GM12892 (cell line): ENCODE measurements around the gene RASA4B.
A peak's percentile ranks its signal among the peaks of the same experiment; 100 is the strongest.
"Not testable (repeated sequence)": the region's sequence is repeated elsewhere in the genome, so short reads cannot be mapped to it uniquely, and the experiment has no call there.

ENCODE experiments used
- DNase-seq: peaks from one replicate; pipeline ENCODE4 v3.0.0; 2011; ENCODE audit not compliant: insufficient read length
- FAIRE-seq: peaks from 2 replicates; lab custom pipeline; 2011; peaks lifted over from hg19 to GRCh38; lab: Jason Lieb, UNC
- POLR2A ChIP-seq: IDR thresholded peaks from 2 replicates; pipeline ENCODE4 v1.6.1; 2011; ENCODE audit warnings: low read depth, low read length, control low read depth
- POLR2AphosphoS5 ChIP-seq: IDR thresholded peaks from 2 replicates; pipeline ENCODE4 v1.6.1; 2011; ENCODE audit warnings: low read depth, low read length, control low read depth
- TAF1 ChIP-seq: IDR thresholded peaks from 2 replicates; pipeline ENCODE4 v1.6.1; 2011; ENCODE audit warnings: low read depth, mild to moderate bottlenecking, control low read depth, low read length, borderline replicate concordance

The RASA4B gene

GRCh38 chr7:102478314-102479208 is 39.0 kb downstream of the RASA4B start, which contains the start of gene POLR2J:
Gene POLR2J (minus strand): TSS chr7:102478922. CDS start chr7:102478860, 62 bp downstream.
- TF ChIP-seq TAF1: 0 out of 2 replicates have a peak, but pooled peaks have one; percentile 25
- FAIRE-seq, DNase-seq: not testable (repeated sequence)

GRCh38 chr7:102474736-102475435 is 42.7 kb downstream of the RASA4B start:
- not testable (repeated sequence) for DNase-seq, FAIRE-seq

GRCh38 chr7:102474116-102474515 is 43.5 kb downstream of the RASA4B start:
- DNase-seq, FAIRE-seq: not testable (repeated sequence)

GRCh38 chr7:102473271-102473991 is 44.1 kb downstream of the RASA4B start:
- DNase-seq: no peak
- TF ChIP-seq POLR2A (no peak), POLR2AphosphoS5 (no peak), TAF1 (no peak)
- FAIRE-seq: no peak

- FAIRE-seq (no peak), DNase-seq (no peak)
- TF ChIP-seq POLR2AphosphoS5 (no peak; the same call in 1 of the 2 replicates), TAF1 (no peak), POLR2A (no peak)
Observed at GRCh38 chr7:102472126-102473041, 45.2 kb downstream of the RASA4B start.

- no peak for DNase-seq
- no peak for FAIRE-seq
- TF ChIP-seq POLR2AphosphoS5: 0 out of 2 replicates have a peak, but pooled peaks have one; percentile 35
- no peak for TF ChIP-seq TAF1
- TF ChIP-seq POLR2A: no peak
Observed at GRCh38 chr7:102471791-102472125, 45.8 kb downstream of the RASA4B start.

GRCh38 chr7:102469972-102470825 is 47.4 kb downstream of the RASA4B start:
- no peak for FAIRE-seq
- TF ChIP-seq POLR2A (no peak), TAF1 (no peak), POLR2AphosphoS5 (no peak)
- DNase-seq: no peak

GRCh38 chr7:102469351-102469971 is 48.1 kb downstream of the RASA4B start:
- TF ChIP-seq POLR2A: no peak
- FAIRE-seq: no peak
- DNase-seq: no peak

- DNase-seq (no peak), FAIRE-seq (no peak)
- TF ChIP-seq POLR2AphosphoS5 (no peak), POLR2A (no peak)
Observed at GRCh38 chr7:102468478-102469350, 48.9 kb downstream of the RASA4B start.
